ENCODE results near the gene C19orf33.
"Not testable (repeated sequence)": the region's sequence is repeated elsewhere in the genome, so short reads cannot be mapped to it uniquely, and the experiment has no call there.

The C19orf33 gene

GRCh38 chr19:38309615-38310278, 5.7 kb downstream of the C19orf33 start:
- no peak for DNase-seq

GRCh38 chr19:38310279-38310670, 6.2 kb downstream of the C19orf33 start:
- DNase-seq: no peak

GRCh38 chr19:38310986-38311385, 6.9 kb downstream of the C19orf33 start:
- no peak for DNase-seq

- peak; percentile 77 for DNase-seq
These were observed 11.8 kb downstream of the C19orf33 start, which contains the start of gene YIF1B for GRCh38 chr19:38315657-38316476. Gene YIF1B (minus strand): TSS chr19:38315947. CDS start chr19:38315917, 30 bp downstream.

- no peak for DNase-seq
These were observed 12.5 kb downstream of the C19orf33 start for GRCh38 chr19:38316477-38317067.

- no peak for DNase-seq
These were observed 13.1 kb downstream of the C19orf33 start for GRCh38 chr19:38317104-38317612.

GRCh38 chr19:38318660-38319059, 14.6 kb downstream of the C19orf33 start:
- no peak for DNase-seq

GRCh38 chr19:38319421-38320258, 15.6 kb downstream of the C19orf33 start, which contains the start of gene KCNK6:
Gene KCNK6 (plus strand): TSS chr19:38319845. CDS start chr19:38319951, 106 bp downstream.
- DNase-seq: no peak

GRCh38 chr19:38320969-38321339, 16.9 kb downstream of the C19orf33 start:
- no peak for DNase-seq

- no peak for DNase-seq
These were observed 17.7 kb downstream of the C19orf33 start for GRCh38 chr19:38321646-38322196.

- no peak for DNase-seq
These were observed 19.2 kb downstream of the C19orf33 start for GRCh38 chr19:38323291-38323690.

GRCh38 chr19:38324431-38324830, 20.4 kb downstream of the C19orf33 start:
- DNase-seq: no peak

- DNase-seq: no peak
These were observed 22.5 kb downstream of the C19orf33 start for GRCh38 chr19:38326591-38326990.

GRCh38 chr19:38329651-38330050, 25.6 kb downstream of the C19orf33 start:
- no peak for DNase-seq

GRCh38 chr19:38331728-38332127, 27.7 kb downstream of the C19orf33 start:
- no peak for DNase-seq

- no peak for DNase-seq
These were observed 29.2 kb downstream of the C19orf33 start for GRCh38 chr19:38333245-38333644.

- DNase-seq: peak; percentile 61
These were observed 32.0 kb downstream of the C19orf33 start for GRCh38 chr19:38335949-38336637.

GRCh38 chr19:38336638-38337359, 32.7 kb downstream of the C19orf33 start:
- DNase-seq: peak; percentile 77

GRCh38 chr19:38337360-38337653, 33.3 kb downstream of the C19orf33 start:
- no peak for DNase-seq

GRCh38 chr19:38339011-38339410, 35.0 kb downstream of the C19orf33 start:
- not testable (repeated sequence) for DNase-seq

GRCh38 chr19:38340927-38341326, 36.9 kb downstream of the C19orf33 start:
- no peak for DNase-seq

Measured in SIG-M5 (cell line).